CD4-positive, alpha-beta T cell treated with Interferon alpha-2 for 1 hour (primary cell): ENCODE measurements around the gene DHRS7B.
"Not testable (repeated sequence)": the region's sequence is repeated elsewhere in the genome, so short reads cannot be mapped to it uniquely, and the experiment has no call there.

Source experiments
- DNase-seq, 2 donors: peaks; one replicate each; pipeline ENCODE4 v3.0.0-alpha.2; 2020 to 2022

Gene DHRS7B

DNA sequence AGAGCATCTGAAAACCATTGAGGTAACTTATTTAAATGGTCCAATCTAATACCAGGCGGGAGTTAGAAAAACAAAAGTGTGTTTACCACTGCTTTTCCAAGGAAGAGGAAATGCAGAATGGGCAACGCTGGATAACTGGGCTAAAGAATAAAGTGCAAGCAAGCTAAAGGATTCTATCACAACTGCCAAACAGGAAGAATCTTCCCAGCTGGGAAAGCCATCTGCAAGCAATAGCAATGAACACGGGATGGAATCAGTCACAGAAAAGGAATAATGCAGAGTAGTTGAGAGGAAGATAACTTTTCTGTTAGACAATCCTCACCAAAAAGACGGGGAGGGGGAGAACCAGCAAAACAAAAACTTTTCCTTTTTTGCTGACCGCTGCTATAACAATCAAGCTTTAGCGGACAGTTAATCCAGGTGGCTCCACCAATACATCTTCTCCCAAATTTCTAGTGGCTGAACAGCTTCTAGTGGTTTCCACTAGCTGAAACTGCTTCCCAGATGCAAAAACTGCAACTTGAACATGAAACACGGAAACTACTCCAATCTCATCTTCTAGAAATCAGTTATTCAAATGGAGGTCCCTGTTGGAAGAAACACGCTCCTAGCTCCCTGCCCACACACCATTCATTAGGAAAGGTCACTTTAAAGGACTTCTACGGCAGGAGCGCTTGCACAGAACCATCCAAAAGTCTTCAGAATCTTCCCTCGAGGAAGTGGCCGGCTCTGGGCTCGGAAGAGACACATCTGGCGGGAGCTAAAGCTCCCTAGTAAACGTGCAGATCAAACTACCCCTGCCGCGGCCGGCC, 86.3 kb downstream of the DHRS7B start:
- no peak for DNase-seq

DNA sequence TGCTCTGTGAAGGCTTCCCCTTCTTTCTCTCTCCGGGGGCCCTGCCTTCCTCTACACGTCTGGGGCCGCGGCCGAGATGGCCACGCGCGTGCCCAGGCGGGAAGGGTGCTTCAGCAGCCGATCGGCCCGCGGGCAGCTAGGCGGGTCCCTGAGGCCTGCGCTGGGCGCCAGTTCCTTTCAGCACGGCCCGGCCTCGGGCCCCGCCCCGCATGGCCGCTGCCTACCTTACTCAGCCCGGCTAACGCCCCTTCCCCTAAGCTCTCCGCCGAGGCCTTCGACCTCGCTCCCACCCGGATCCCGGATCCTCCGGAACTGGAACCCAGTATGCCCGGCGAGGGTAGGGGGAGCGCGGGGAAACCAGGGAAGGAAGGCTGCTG, 86.9 kb downstream of the DHRS7B start:
- DNase-seq, result peak in 1 of 2 donors; percentile 43

DNA sequence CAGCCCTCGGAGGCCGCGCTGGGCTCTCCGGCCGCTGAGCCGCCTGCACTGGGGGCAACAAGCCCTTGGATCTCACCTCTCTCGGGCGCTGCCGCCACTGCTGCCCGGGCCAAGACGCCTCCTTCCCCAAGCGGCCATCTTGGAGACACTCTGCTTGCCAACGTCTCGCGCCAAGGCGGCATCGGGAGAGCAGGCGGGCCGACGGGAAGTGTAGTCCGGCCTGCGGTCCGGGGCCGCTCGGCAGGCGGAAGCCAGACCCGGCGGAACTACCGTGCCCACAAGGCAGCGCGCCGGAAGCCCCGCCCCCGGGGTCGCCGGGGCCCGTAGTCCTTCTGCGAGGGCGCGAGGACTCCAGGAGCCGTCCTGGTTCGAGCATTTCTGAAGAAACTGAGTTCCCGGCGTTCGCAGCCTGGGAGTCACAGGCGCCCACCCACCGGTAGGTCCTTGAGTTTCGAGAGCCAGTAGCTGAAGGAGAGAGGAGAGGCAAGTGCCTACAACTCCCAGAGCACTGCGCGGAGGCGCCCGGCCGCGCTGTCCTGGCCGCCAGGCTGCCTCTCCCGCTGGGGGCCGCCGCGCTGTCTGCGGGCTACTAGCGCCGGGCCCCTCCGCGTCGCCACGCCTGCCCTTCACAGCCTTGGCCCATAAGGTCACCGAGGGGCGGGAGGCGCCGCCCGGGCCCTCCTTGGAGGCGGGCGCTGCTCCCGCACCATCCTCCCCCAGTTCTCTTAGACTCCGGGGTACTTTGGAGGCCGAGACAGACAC, 87.4 kb downstream of the DHRS7B start, which contains the start of gene TMEM11:
TSS of gene TMEM11 (minus strand) at position 147 of the 762 bp plus-strand sequence. CDS start at position 138, 9 bp downstream.
- DNase-seq, result peak; percentile 93 to 96

DNA sequence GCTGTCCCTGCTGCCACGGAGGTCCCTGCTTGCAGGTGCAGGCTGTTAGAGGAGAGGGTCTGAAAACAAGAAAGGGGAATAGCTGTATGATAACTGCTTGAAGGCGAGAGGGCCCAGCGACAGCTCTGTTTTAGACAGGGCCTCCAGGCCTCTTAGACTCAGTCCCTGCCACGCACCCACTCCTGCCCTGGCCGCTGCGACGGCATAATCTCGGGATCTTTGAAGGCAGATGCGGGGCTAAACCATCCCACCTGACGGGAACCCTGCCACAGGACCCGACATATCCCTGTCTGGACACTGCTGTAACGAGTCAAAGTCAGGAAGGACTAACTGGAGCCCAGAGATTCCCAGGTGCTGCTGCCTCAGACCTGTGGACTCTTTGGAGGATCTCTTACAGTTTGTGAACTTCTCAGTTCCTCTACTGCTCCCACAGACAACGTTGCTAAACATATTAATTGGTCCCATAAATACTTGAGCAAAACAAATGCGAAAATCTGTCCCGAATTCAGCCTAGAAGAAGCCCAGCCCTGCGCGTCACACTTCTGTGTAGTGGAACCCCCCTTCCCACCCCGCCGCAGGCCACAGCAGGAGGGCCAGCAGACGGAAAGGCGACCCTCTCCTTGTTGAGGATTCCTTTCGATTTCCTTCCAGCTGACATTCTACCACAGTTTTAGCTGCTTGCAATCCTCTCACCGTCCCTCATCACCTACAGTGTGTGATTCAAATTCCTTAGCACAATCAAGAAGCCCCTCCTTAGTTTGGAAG, 88.2 kb downstream of the DHRS7B start:
- no peak for DNase-seq

DNA sequence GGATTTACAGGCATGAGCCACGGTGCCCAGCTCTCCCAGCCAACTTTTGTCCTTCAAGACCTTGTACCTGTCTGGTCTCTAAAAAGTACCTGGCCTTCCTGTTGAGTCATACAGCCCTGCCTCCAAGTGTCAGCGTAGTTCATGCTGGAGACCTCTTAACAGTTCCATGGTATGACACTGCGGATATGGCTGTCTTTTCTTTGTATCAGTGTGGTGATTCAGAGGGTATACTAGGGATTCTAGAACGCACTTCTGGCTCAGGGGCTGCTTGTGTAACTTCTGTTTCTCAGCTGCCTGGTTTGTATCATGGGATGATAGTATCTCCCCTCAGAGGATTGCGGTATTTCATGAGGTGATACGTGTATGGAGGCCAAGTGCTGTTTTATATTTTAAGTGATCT, 89.2 kb downstream of the DHRS7B start:
- DNase-seq, result no peak

DNA sequence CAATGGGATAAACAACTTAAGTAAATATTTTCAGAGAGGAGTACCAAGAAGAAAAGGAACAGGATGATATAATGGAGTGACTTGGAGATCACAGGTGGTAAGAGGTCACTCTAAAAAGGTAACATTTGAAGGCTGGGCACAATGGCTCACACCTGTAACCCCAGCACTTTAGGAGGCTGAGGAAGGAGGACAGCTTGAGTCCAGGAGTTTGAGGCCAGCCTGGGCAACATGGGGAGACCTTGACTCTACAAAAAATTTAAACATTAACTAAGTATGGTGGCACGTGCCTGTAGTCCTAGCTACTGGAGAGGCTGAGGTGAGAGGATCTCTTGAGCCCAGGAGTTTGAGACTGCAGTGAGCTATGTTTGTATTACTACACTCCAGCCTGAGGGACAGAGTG, 90.6 kb downstream of the DHRS7B start:
- no peak for DNase-seq

DNA sequence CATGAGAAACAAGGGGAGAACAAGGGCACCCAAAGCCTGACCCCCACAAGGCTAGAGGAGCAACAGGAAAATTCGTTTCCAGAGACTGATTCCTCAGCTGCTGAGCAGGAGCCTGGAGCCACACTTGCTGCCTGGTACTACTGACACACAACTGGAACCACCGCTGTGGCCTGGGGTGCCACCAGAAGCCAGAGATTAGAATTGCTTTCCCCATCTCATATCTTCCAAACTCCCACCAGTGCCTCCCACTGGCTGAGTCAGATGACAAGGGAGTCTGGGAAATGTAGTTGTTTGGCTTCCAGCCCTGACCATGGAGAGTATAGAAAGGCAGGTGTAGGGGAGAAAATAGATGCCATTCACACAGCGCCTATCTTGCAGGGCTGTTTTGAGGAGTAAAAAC, 91.3 kb downstream of the DHRS7B start:
- DNase-seq, result no peak

DNA sequence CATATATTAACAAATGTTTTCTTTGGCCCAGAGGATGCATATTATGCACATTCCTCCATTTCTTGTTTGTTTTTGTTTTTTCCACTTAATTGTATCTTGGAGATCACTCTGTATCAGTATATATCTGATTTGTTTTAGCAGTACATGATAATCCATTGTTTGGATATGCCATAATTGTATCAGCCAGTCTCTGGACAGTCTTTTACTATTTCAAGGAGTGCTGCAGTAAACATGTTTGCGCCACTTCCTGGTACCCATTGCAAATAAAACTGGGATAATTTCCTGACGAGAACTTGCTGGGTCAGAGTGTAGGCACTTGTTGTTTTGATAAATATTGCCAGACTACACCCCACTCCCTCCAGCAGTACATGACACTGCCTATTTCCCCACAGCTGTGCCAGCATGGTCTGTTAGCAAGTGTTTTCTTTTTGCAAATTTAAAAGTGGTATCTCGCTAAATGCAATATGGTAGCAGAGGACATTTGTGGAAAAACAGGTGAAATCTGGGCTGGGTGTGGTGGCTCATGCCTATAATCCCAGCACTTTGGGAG, 92.1 kb downstream of the DHRS7B start:
- DNase-seq, result no peak

DNA sequence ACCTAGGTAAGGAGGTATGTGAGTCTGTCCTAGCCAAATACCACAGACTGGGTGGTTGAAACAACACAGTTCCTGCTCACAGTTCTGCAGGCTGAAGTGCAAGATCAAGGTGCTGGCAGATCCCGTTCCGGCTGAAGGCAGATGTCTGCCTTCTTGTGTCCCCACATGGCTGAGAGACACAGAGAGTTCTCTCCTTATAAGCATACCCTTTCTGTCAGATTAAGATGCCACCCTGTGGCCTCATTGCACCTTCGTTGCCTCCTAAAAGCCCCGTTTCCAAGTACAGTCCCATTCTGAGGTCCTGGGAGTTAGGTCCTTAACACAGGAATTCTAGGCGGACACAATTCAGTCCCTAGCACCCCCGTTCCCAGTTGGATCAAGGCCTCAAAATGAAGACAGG, 96.3 kb downstream of the DHRS7B start:
- DNase-seq, result no peak

DNA sequence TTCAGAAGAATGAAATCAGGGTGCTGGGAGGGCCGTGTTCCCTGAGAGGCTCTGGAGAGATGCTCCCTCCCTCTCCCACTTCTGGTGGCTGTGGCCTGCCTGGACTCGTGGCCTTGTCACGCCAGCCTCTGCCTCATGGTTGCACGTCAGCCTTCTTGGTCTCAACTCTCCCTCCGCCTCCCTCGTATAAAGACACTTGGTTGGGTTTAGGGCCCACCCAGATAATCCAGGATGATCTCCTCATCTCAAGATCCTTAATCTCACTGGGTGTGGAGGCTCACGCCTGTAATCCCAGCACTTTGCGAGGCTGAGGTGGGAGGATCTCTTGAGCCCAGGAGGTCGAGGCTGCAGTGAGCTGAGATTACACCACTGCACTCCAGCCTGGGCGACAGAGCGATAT, 100.5 kb downstream of the DHRS7B start:
- not testable (repeated sequence) for DNase-seq

DNA sequence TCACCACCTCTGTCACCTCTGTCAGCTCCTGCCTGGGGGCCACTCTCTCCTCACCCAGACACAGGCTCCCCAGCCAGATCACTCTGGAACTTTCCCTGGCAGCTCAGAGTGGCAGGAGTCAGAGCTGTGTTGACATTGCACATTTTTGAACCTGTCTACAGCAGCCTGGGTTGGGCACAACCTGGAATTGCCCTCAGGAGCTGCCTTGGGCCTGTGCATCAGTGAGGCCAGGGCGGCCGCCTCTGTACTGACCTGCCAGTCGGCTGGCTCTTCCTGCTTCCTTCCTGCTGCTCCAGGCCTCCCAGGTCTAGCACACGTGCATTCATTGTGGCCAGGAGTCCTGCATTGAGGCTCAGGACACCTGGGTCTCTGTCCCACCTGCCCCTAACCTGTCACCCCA, 101.3 kb downstream of the DHRS7B start:
- no peak for DNase-seq

DNA sequence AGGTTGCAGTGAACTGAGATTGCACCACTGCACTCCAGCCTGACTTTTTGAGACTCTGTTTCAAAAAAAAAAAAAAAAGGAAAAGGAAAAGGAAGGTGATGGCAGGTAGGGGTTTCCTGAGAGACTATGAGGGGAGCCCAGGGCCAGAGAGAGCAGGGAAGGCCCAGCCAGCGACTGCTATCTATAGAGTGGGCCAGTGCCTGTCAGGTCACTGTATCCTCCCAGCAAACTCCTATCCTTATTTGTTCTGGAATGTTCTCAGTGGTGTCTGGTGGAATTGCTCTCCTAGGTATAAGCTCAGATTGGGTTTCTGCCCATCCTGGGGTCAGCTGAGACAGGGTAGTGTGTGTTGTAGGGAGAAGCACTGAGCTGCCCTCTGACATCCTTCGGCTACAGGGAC, 102.1 kb downstream of the DHRS7B start:
- DNase-seq, result no peak

DNA sequence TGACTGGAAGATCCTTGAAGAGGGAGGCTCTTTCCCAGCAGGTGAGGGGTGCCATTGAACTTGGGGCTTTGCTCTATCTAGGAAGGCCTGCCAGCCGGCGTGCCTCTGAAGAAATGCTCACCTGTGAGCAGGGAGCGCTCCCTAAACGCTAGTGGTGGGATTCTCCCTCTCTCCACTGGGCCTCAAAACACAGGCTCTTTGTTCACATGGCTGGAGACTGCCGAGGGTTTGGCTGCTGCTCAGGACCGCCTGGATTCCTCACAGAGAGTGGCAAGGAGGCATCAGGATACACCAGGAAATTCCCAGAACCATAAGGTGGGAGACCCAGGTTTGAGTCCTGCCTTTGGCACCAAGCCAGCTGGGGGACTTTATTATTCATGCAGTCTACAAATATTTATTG, 104.8 kb downstream of the DHRS7B start:
- DNase-seq, result no peak

DNA sequence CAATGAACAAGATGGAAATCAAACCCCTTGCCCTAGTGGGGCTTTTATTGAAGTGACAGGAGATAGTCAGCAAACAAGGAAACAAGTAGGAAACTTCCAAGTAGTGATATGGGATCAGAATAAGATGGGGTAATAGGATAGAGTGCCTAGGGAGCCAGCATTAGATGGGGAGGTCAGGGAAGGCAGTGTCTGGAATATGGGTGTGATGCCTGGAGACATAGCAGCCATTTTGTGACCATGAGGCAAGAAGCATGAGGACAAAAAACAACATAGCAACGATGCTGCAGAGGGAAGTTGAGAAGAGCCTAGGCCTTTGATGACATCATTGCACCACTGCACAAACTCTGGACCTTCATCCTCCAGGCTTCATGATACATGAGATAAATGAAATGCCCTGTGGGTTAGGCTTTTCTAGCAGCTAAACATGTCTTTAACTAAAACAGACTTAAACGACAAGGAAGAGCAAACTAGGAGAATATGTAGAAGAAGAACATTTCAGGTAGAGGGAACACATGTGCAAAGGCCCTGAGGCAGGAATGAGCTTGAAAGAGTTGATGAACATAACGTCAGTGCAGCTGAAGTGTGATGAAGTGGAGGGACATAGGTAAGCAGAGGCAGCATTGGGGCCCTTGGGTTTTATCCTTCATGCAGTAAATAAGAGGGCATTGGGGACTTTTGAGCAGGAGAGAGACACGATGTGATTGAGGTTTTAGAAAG, 105.4 kb downstream of the DHRS7B start:
- DNase-seq, result no peak

DNA sequence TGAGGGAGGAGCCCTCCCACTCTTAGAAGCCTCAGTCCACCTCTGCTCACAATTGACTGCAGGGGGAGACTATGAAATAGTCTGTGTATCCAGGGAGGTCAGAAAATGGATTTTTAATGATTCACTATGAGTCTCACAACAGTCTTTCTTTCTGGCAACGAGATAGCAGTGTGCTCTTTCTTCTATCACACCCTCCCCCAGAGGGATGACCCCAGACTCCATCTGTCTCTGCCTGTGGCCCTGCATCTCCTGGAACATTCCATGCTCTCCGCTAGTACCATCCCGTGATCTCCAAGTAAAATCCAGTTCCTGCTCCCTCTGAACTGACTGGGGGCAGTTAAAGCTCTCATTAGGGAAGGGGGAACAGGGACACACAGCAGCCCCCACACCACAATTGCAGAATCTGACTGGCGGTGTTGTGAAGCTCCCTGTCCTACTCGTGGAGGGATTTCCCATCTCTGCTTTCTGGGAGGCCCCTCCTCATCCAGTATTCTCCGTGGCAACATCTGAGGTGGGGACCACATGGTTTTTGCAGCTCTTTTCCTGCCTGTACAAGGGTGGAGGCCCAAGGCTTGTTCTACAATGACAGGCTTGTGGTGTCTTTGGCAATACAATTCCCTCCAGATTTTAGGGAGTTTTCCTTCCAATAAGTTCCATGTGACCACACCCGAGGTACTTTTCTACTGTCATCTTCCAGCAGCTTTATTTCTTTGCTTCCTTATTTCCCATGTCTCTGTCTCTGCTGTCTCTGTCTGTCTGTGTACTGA, 107.0 kb downstream of the DHRS7B start:
- DNase-seq, result no peak

DNA sequence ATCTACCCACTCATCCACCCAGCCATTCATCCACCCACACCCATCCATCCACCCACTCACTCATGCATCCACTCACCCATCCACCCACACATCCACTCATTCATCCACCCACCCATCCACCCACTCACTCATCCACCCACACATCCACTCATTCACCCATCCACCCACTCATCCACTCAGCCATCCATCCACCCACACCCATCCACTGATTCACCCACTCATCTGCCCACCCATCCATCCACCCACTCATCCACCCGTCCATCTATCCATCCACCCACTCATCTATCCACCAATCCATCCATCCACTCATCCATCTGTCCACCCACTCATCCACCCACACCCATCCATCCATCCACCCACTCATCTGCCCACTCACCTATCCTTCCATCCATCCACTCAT, 109.2 kb downstream of the DHRS7B start:
- DNase-seq, result no peak

DNA sequence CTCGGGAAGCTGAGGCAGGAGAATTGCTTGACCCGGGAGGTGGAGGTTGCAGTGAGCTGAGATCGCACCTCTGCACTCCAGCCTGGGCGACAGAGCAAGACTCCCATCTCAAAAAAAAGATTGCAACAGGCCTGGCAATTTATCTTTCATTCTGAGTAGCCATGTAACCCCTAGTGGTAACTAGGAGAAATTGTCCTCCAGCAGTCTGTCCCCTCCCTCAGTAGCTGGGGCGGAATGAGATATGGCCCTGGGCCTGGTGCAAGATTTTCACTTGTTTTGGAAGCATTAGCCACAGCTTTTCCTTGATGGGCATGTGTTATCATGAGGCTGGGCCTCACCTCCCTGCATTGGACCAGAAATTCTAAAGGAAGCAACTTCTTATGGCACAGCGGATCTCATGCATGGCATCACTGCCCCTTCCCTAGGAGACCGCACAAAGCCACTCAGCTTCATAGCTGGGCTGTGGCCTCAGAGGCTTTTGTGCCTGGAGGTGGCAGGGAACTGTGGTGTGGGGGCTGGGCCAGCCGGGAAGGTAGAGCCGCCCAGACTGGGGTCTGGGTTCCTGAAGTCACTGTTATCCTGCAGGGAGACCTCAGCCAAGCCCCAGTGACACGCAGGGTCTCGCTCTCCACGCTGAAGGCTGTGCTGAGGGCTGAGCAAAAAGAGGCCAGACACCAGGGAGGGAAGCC, 113.1 kb downstream of the DHRS7B start:
- peak in 1 of 2 donors; percentile 13 for DNase-seq

DNA sequence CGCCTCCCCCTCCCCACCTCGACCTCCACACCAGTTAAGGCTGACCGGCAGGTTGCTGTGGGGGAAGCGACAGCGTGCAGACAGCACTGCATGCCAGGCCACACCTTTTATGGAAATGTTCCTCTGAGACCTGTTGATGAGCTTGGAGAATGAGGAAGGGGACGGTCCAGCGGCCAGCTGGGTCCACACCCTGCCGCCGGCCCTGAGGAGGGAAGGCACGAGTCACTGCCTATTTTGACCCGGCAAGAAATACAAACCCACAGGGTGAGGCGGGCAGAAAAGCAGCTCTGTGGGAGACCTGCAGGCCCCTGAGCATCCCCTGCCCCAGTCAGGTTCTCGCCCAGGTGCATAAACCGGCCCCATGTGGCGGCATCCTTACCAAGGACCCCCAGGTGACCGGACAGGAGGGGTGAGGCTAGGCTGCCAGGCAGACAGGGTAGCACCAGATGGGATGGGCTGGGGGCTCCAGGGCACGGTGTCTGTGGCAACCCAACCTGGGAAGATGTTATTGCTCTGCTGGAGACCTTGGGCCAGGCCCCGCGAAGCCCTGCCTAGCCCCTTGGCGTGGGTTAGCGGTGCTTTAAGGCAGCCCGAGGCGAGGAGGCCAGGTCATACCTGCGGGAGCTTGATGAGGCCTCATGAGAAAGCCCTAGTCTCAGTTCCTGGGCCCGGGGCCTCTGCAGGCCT, 113.7 kb downstream of the DHRS7B start:
- DNase-seq, result no peak
